Measurements from ENCODE around the gene SHB. TPM values are rescaled to one million over a fixed set of nuclear protein-coding genes. Genes with fewer than 3 reads are reported as not detected.

SHB gene
- polyA plus RNA-seq, 2 of the 4 experiments (the other 2 are of a cell fraction), result 15.4 to 22.0 TPM

- 45% methylated on average over 2 of the region's 2 CpGs for WGBS (ENCODE audit: missing lambda C conversion rate)
- CTCF ChIA-PET, result interaction anchor here (1.0 to 2.4 kb wide), 3 partner anchors 11 to 39 kb away, joined by 3 to 13 read pairs (median 3); no protein-coding TSS in a partner anchor
- ATAC-seq, result no peak
These were observed 171.4 kb downstream of the SHB start for GRCh38 chr9:37897665-37898064.

DNA sequence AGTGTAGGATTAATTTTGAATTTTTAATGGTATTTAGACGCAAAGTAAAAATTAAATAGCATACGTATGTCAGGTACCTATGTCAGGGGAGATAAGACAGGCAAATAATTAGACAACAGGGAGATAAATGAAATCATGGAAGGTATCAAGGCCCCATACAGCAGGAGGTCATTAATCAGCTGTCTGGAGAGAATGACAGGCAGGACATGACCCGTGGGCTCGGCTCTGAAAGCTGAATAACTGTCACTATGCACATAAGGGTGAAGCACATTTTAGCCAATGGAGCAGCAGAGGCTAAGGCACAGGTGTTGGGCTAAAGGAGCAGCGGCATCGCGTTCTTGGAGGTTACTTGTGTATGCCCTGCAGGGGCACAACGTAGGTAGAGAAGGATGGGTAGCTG is 177.0 kb downstream of the SHB start:
- Histone ChIP-seq H3K4me1 (no peaks in the 10 kb centered on the region), H3K4me2 (no peak overlapping the region), H3K4me3 (no peak overlapping the region), H3K9me3 (no peaks in the 10 kb centered on the region), H3K27ac (no peak overlapping the region)
- FAIRE-seq, result no peak
- POLR2A ChIA-PET, result no interaction called here
- WGBS (ENCODE audit: missing lambda C conversion rate), result 87% methylated on average over 8 of the region's 8 CpGs
- no peak for DNase-seq (ENCODE audit: low read depth in 1 of 2, low spot score in 1 of 2)
- CTCF ChIA-PET, result interaction anchor here (1.8 kb wide), 1 partner anchor 11 kb away, joined by 5 read pairs; no protein-coding TSS in a partner anchor
- no peak for ATAC-seq
- no peak for TF ChIP-seq HEYL (CRISPR knock-in tag; IDR thresholded peaks at IDR 0.05)
- no peak for TF ChIP-seq NPAS2 (CRISPR knock-in tag; IDR thresholded peaks at IDR 0.05; ENCODE audit: borderline replicate concordance)
- TF ChIP-seq, protein P1, sequence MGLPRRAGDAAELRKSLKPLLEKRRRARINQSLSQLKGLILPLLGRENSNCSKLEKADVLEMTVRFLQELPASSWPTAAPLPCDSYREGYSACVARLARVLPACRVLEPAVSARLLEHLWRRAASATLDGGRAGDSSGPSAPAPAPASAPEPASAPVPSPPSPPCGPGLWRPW (IDR thresholded peaks at IDR 0.05), result no peak
- no peak for TF ChIP-seq FOXS1 (CRISPR knock-in tag; IDR thresholded peaks at IDR 0.05)
- TF ChIP-seq, protein P2, sequence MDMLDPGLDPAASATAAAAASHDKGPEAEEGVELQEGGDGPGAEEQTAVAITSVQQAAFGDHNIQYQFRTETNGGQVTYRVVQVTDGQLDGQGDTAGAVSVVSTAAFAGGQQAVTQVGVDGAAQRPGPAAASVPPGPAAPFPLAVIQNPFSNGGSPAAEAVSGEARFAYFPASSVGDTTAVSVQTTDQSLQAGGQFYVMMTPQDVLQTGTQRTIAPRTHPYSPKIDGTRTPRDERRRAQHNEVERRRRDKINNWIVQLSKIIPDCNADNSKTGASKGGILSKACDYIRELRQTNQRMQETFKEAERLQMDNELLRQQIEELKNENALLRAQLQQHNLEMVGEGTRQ (IDR thresholded peaks at IDR 0.05), result no peak
- TF ChIP-seq ESRRA (IDR thresholded peaks at IDR 0.05; ENCODE audit: borderline replicate concordance, low read length), result no peak
- TF ChIP-seq FOSB (CRISPR knock-in tag; IDR thresholded peaks at IDR 0.05), result no peak
- TF ChIP-seq NR3C1 (IDR thresholded peaks at IDR 0.05), result no peak
- TF ChIP-seq BCL3 (IDR thresholded peaks at IDR 0.05), result no peak
- TF ChIP-seq, protein P3, sequence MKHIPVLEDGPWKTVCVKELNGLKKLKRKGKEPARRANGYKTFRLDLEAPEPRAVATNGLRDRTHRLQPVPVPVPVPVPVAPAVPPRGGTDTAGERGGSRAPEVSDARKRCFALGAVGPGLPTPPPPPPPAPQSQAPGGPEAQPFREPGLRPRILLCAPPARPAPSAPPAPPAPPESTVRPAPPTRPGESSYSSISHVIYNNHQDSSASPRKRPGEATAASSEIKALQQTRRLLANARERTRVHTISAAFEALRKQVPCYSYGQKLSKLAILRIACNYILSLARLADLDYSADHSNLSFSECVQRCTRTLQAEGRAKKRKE (CRISPR knock-in tag; IDR thresholded peaks at IDR 0.05; ENCODE audit: low read depth), result no peak

More at GRCh38 chr9:37897665-37898064, 171.4 kb downstream of the SHB start:
- Histone ChIP-seq H3K27ac (no peak overlapping the region), H3K4me1 (peaks cover 10% of the 10 kb centered on the region), H3K4me2 (no peak overlapping the region), H3K9me3 (no peaks in the 10 kb centered on the region), H3K4me3 (no peak overlapping the region)
- FAIRE-seq (no peak), DNase-seq (ENCODE audit: low read depth in 1 of 2, low spot score in 1 of 2) (no peak)
- no peak for TF ChIP-seq RFX5 (IDR thresholded peaks at IDR 0.05)
- no peak for TF ChIP-seq TP53 (CRISPR knock-in tag; IDR thresholded peaks at IDR 0.05)
- TF ChIP-seq, protein P4, sequence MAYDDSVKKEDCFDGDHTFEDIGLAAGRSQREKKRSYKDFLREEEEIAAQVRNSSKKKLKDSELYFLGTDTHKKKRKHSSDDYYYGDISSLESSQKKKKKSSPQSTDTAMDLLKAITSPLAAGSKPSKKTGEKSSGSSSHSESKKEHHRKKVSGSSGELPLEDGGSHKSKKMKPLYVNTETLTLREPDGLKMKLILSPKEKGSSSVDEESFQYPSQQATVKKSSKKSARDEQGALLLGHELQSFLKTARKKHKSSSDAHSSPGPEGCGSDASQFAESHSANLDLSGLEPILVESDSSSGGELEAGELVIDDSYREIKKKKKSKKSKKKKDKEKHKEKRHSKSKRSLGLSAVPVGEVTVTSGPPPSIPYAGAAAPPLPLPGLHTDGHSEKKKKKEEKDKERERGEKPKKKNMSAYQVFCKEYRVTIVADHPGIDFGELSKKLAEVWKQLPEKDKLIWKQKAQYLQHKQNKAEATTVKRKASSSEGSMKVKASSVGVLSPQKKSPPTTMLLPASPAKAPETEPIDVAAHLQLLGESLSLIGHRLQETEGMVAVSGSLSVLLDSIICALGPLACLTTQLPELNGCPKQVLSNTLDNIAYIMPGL (CRISPR knock-in tag; IDR thresholded peaks at IDR 0.05; ENCODE audit: borderline replicate concordance), result no peak
- TF ChIP-seq RNF2 (IDR thresholded peaks at IDR 0.05; ENCODE audit: borderline replicate concordance, low read depth), result no peak
- no peak for TF ChIP-seq FOSL2 (IDR thresholded peaks at IDR 0.05)
- no peak for TF ChIP-seq FOSL2 (CRISPR knock-in tag; IDR thresholded peaks at IDR 0.05)
- TF ChIP-seq NPAS2 (CRISPR knock-in tag; IDR thresholded peaks at IDR 0.05; ENCODE audit: borderline replicate concordance), result no peak
- TF ChIP-seq MAFK (IDR thresholded peaks at IDR 0.05; ENCODE audit: partially characterized antibody), result no peak
- TF ChIP-seq BCL3 (IDR thresholded peaks at IDR 0.05), result no peak
- TF ChIP-seq HDAC2 (IDR thresholded peaks at IDR 0.05), result no peak
- no peak for TF ChIP-seq RCOR1 (IDR thresholded peaks at IDR 0.05; ENCODE audit: low read depth, low read length)
- TF ChIP-seq RAD21 (conservative IDR thresholded peaks at IDR 0.05 in 1 of 2, IDR thresholded peaks at IDR 0.05 in 1 of 2), result no peak
- no peak for TF ChIP-seq HOXA7 (CRISPR knock-in tag; IDR thresholded peaks at IDR 0.05)
- TF ChIP-seq, protein P3 (CRISPR knock-in tag; IDR thresholded peaks at IDR 0.05; ENCODE audit: low read depth), result no peak
- no peak for TF ChIP-seq ZNF302 (CRISPR knock-in tag; IDR thresholded peaks at IDR 0.05)
- no peak for TF ChIP-seq HOXB5 (CRISPR knock-in tag; IDR thresholded peaks at IDR 0.05)
- no peak for TF ChIP-seq FOSB (CRISPR knock-in tag; IDR thresholded peaks at IDR 0.05)
- TF ChIP-seq, protein P5, sequence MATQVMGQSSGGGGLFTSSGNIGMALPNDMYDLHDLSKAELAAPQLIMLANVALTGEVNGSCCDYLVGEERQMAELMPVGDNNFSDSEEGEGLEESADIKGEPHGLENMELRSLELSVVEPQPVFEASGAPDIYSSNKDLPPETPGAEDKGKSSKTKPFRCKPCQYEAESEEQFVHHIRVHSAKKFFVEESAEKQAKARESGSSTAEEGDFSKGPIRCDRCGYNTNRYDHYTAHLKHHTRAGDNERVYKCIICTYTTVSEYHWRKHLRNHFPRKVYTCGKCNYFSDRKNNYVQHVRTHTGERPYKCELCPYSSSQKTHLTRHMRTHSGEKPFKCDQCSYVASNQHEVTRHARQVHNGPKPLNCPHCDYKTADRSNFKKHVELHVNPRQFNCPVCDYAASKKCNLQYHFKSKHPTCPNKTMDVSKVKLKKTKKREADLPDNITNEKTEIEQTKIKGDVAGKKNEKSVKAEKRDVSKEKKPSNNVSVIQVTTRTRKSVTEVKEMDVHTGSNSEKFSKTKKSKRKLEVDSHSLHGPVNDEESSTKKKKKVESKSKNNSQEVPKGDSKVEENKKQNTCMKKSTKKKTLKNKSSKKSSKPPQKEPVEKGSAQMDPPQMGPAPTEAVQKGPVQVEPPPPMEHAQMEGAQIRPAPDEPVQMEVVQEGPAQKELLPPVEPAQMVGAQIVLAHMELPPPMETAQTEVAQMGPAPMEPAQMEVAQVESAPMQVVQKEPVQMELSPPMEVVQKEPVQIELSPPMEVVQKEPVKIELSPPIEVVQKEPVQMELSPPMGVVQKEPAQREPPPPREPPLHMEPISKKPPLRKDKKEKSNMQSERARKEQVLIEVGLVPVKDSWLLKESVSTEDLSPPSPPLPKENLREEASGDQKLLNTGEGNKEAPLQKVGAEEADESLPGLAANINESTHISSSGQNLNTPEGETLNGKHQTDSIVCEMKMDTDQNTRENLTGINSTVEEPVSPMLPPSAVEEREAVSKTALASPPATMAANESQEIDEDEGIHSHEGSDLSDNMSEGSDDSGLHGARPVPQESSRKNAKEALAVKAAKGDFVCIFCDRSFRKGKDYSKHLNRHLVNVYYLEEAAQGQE (IDR thresholded peaks at IDR 0.05), result no peak
- TF ChIP-seq SREBF2 (IDR thresholded peaks at IDR 0.05), result no peak
- POLR2A ChIA-PET, result no interaction called here

Data from A549 (cell line).